Esophagus muscularis mucosa (tissue), 4 donors: ENCODE data around the gene TENM4. TPM values are rescaled to one million over a fixed set of nuclear protein-coding genes. Genes with fewer than 3 reads are reported as not detected.

Source experiments
- DNase-seq: peaks from one replicate; pipeline ENCODE4 v3.0.0-alpha.2; 2017; ENCODE audit errors: extremely low spot score
- H3K27ac ChIP-seq, 4 donors: fragments of 200-600 bp; sonication (generic); replicated peaks in 1 of 4; 1 replicate in 3 of 4; 2 replicates in 1 of 4; pipeline ENCODE4 v1.5.1; 2016 to 2019; ENCODE audit warnings: mild to moderate bottlenecking in 1 of 4
- H3K27me3 ChIP-seq, 4 donors: fragments of 200-600 bp; sonication (generic); one replicate each; pipeline versions ENCODE4 v1.5.1 to v1.6.0; 2016 to 2019
- H3K36me3 ChIP-seq, 4 donors: fragments of 200-600 bp; sonication (generic); one replicate each; pipeline ENCODE4 v1.5.1; 2016 to 2019
- H3K4me1 ChIP-seq, 4 donors: fragments of 200-600 bp; sonication (generic); one replicate each; pipeline ENCODE4 v1.5.1; 2016 to 2019
- H3K4me3 ChIP-seq, 4 donors: fragments of 200-600 bp; sonication (generic); 1 replicate in 2 of 4; 2 replicates in 2 of 4; pipeline ENCODE4 v1.5.1; 2016 to 2019; ENCODE audit warnings: mild to moderate bottlenecking in 4 of 4, moderate library complexity in 1 of 4
- H3K9me3 ChIP-seq, 4 donors: fragments of 200-600 bp; sonication (generic); 1 replicate in 3 of 4; 2 replicates in 1 of 4; pipeline ENCODE4 v1.5.1; 2016 to 2019
- EP300 ChIP-seq: sonication (generic); formaldehyde crosslinking; IDR thresholded peaks from one replicate; pipeline ENCODE4 v1.6.1; 2017; ENCODE audit warnings: antibody characterized with exemption
- POLR2A ChIP-seq: fragments of 450-650 bp; IDR thresholded peaks from one replicate; pipeline ENCODE4 v1.6.1; 2017; ENCODE audit warnings: antibody characterized with exemption, moderate library complexity, mild to moderate bottlenecking, low read depth
- POLR2AphosphoS5 ChIP-seq, 2 donors: sonication (generic); formaldehyde crosslinking; IDR thresholded peaks; one replicate each; pipeline ENCODE4 v1.6.1; 2017; ENCODE audit warnings: antibody characterized with exemption in 2 of 2
- WGBS: methylation state at CpG from one replicate; pipeline ENCODE4 v1.1.5; 2018; 5-methylcytosine and 5-hydroxymethylcytosine counted together
- intact Hi-C: fragments of 100-400 bp; cut with DNase I; formaldehyde crosslinking; loops from one replicate; pipeline ENCODE4 v1.15.1; 2023
- total RNA-seq, 4 donors: library from RNA; depleted of rRNA; stranded (reverse); fragments of >200 nt; gene quantifications; one replicate each; pipeline versions ENCODE4 v1.1.0 to v1.2.1, GENCODE V29; 2016
- TF ChIP-seq, protein P1 (sequence below), 3 experiments: fragments of 200-600 bp in 2 of 3; fragments of 450-650 bp in 1 of 3; sonication (generic) in 2 of 3; IDR thresholded peaks; one replicate each; pipeline ENCODE4 v1.5.1; 2017 to 2019; ENCODE audit warnings: antibody characterized with exemption in 3 of 3, mild to moderate bottlenecking in 2 of 3, moderate library complexity in 1 of 3

TENM4 gene
- total RNA-seq, 4 donors from 2014 or later, result 4.1 to 9.6 (median 8.0) TPM

DNA sequence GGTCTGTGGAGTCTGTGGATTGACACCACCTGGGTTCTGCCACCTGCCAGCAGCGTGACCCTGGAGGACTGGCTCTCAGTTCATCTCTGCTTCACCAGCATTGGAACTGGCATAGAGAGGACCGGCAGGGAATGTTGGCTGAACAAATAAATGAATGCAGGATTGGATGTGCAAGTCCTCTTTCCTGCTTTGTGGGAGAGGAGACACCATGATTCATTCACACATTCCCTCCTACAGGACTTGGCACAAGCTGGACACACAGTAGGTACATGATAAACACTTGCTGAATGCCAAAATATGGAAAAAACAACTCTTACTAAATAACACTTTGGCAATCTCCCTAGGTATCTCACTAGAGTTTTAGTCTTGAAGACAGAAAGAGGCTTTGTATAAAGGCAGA is 749.6 kb downstream of the TENM4 start:
- no peak overlapping the region for H3K4me3 ChIP-seq
- no peaks in the 10 kb centered on the region for H3K36me3 ChIP-seq
- no peaks in the 10 kb centered on the region for H3K27me3 ChIP-seq
- 89% methylated on average over 1 of the region's 2 CpGs for WGBS
- H3K9me3 ChIP-seq, result no peaks in the 10 kb centered on the region
- no peak for TF ChIP-seq POLR2AphosphoS5 (IDR thresholded peaks at IDR 0.05)
- no peak for TF ChIP-seq EP300
- no peak for TF ChIP-seq POLR2A
- TF ChIP-seq, protein P1, sequence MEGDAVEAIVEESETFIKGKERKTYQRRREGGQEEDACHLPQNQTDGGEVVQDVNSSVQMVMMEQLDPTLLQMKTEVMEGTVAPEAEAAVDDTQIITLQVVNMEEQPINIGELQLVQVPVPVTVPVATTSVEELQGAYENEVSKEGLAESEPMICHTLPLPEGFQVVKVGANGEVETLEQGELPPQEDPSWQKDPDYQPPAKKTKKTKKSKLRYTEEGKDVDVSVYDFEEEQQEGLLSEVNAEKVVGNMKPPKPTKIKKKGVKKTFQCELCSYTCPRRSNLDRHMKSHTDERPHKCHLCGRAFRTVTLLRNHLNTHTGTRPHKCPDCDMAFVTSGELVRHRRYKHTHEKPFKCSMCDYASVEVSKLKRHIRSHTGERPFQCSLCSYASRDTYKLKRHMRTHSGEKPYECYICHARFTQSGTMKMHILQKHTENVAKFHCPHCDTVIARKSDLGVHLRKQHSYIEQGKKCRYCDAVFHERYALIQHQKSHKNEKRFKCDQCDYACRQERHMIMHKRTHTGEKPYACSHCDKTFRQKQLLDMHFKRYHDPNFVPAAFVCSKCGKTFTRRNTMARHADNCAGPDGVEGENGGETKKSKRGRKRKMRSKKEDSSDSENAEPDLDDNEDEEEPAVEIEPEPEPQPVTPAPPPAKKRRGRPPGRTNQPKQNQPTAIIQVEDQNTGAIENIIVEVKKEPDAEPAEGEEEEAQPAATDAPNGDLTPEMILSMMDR (IDR thresholded peaks at IDR 0.05), result no peak
- intact Hi-C loops, result no loop called here
- peaks cover 0 to 16% (median 9%) of the 10 kb centered on the region in 4 donors for H3K4me1 ChIP-seq
- H3K27ac ChIP-seq, result no peak overlapping the region
- no peak for DNase-seq

DNA sequence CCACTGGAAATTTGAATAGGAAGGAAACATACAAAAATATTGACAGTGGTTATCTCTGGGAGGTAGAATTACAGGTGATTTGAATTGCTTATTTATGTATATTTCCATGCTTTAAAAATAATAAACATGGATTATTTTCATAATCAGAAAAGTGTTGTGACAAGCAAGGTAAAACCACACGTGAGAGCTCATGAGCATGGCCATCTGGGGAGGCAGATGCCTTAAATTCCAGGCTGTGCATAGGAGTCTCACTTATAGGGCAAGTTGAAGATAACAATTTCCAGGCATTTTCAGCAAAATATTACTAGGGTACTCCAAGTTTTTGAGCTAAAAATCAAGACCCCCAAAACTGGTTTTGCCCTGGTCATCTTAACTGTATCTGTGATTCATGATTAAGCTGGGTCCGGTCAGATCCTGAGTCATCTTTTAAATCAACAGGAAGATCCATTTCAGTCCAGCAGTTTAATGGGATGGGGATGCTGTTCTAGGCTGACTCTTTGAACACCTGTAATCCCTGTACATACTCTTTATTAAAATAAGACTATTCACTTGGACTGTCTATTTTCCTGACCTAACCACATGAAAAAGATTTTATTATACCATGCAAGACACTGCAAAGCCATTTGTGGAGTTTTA is 750.4 kb downstream of the TENM4 start:
- Histone ChIP-seq H3K27me3 (no peaks in the 10 kb centered on the region), H3K9me3 (no peaks in the 10 kb centered on the region), H3K27ac (no peak overlapping the region), H3K36me3 (no peaks in the 10 kb centered on the region), H3K4me3 (no peak overlapping the region), H3K4me1 (peaks cover 0 to 16% (median 9%) of the 10 kb centered on the region in 4 donors)
- DNase-seq, result no peak
- intact Hi-C loops, result no loop called here
- WGBS, result 73% methylated on average over 2 of the region's 2 CpGs
- TF ChIP-seq, protein P1 (IDR thresholded peaks at IDR 0.05), result no peak
- TF ChIP-seq POLR2A (no peak), POLR2AphosphoS5 (IDR thresholded peaks at IDR 0.05) (no peak), EP300 (no peak)

DNA sequence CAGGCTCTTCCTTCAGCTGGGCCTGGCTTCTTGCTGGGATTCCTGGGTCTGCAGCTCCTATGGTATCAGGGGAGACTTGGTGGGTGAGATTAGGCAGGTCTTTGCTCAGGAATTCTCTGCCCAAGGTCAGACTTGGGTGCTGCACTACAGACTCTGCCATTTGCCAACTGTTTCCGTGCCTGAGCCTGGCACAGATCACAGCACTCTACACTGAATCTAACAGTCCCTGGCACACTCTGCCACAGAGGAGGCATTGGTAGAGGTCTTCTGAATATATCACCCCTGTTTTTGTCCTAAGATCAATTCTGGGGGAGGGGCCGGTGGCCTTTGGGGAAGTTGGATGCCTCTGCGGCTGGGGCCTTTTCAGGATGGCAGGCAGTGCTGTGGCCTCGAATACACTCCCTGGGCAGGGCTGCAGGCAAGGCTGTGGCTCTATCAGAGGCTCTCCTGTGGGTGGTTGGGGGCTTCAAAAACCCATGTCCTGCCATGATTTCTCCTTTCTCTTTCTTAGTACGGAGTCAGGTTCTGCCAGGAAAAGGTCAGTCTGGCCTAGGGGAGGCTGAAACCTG is 751.2 kb downstream of the TENM4 start:
- intact Hi-C loops, result no loop called here
- no peaks in the 10 kb centered on the region for H3K9me3 ChIP-seq
- 86% methylated on average over 5 of the region's 5 CpGs for WGBS
- no peaks in the 10 kb centered on the region for H3K36me3 ChIP-seq
- H3K4me3 ChIP-seq, result no peak overlapping the region
- H3K27ac ChIP-seq, result no peak overlapping the region
- no peak for DNase-seq
- TF ChIP-seq EP300 (no peak), POLR2AphosphoS5 (IDR thresholded peaks at IDR 0.05) (no peak), POLR2A (no peak)
- TF ChIP-seq, protein P1 (IDR thresholded peaks at IDR 0.05), result no peak
- peaks cover 0 to 16% (median 9%) of the 10 kb centered on the region in 4 donors for H3K4me1 ChIP-seq
- H3K27me3 ChIP-seq, result no peaks in the 10 kb centered on the region

DNA sequence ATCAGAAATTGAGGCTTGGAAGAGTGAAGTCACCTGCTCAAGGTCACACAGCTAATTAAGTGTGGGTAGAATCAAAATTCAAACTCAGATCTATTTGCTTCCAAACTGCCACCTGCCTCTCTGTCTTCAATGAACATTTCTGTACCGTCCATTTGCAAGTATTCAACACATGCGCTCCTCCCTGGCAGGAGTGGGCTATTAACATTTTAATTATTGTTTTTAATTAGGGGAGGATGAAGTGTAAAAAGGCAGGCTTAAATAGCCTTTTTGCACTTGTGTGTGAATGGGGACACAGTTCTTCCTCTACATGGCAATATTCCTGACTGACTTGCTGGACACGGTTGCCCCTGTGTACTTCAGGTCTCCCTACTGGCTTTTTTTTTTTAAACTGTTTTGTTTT is 751.7 kb downstream of the TENM4 start:
- 90% methylated on average over 3 of the region's 3 CpGs for WGBS
- Histone ChIP-seq H3K4me1 (peaks cover 0 to 14% (median 8%) of the 10 kb centered on the region in 4 donors), H3K9me3 (no peaks in the 10 kb centered on the region), H3K27ac (no peak overlapping the region), H3K36me3 (no peaks in the 10 kb centered on the region), H3K4me3 (no peak overlapping the region), H3K27me3 (no peaks in the 10 kb centered on the region)
- no peak for DNase-seq
- TF ChIP-seq POLR2A (no peak), EP300 (no peak), POLR2AphosphoS5 (IDR thresholded peaks at IDR 0.05) (no peak)
- TF ChIP-seq, protein P1 (IDR thresholded peaks at IDR 0.05), result no peak
- intact Hi-C loops, result no loop called here
